ENCODE results near the gene DLGAP4.

GRCh38 chr20:36440370-36441026, 134.4 kb downstream of the DLGAP4 start:
- TF ChIP-seq POLR2A (IDR thresholded peaks at IDR 0.05) (no peak), CTCF (IDR thresholded peaks at IDR 0.05 in 4 of 5, conservative IDR thresholded peaks at IDR 0.05 in 1 of 5) (no peak)

Data from gastrocnemius medialis (tissue), 4 donors.